Jurkat, Clone E6-1 (cell line): ENCODE results near the gene ZNF462. TPM values are rescaled to one million over a fixed set of nuclear protein-coding genes. Genes with fewer than 3 reads are reported as not detected.
"Not testable (repeated sequence)": the region's sequence is repeated elsewhere in the genome, so short reads cannot be mapped to it uniquely, and the experiment has no call there.

ENCODE experiments used
- DNase-seq: peaks from one replicate; pipeline ENCODE4 v3.0.0-alpha.2; 2011; ENCODE audit warnings: low read depth, low spot score
- H3K4me3 ChIP-seq: 2 replicates; pipeline ENCODE4 v1.5.1; 2011; ENCODE audit warnings: mild to moderate bottlenecking, low read length, control low read depth, moderate library complexity
- polyA plus RNA-seq: library from polyadenylated mRNA; unstranded; fragments of >200 nt; gene quantifications from one replicate; pipeline ENCODE4 v1.2.1, GENCODE V29; 2012; ENCODE audit warnings: missing spikeins; ENCODE audit not compliant: insufficient read length, insufficient read depth

The ZNF462 gene, protein sequence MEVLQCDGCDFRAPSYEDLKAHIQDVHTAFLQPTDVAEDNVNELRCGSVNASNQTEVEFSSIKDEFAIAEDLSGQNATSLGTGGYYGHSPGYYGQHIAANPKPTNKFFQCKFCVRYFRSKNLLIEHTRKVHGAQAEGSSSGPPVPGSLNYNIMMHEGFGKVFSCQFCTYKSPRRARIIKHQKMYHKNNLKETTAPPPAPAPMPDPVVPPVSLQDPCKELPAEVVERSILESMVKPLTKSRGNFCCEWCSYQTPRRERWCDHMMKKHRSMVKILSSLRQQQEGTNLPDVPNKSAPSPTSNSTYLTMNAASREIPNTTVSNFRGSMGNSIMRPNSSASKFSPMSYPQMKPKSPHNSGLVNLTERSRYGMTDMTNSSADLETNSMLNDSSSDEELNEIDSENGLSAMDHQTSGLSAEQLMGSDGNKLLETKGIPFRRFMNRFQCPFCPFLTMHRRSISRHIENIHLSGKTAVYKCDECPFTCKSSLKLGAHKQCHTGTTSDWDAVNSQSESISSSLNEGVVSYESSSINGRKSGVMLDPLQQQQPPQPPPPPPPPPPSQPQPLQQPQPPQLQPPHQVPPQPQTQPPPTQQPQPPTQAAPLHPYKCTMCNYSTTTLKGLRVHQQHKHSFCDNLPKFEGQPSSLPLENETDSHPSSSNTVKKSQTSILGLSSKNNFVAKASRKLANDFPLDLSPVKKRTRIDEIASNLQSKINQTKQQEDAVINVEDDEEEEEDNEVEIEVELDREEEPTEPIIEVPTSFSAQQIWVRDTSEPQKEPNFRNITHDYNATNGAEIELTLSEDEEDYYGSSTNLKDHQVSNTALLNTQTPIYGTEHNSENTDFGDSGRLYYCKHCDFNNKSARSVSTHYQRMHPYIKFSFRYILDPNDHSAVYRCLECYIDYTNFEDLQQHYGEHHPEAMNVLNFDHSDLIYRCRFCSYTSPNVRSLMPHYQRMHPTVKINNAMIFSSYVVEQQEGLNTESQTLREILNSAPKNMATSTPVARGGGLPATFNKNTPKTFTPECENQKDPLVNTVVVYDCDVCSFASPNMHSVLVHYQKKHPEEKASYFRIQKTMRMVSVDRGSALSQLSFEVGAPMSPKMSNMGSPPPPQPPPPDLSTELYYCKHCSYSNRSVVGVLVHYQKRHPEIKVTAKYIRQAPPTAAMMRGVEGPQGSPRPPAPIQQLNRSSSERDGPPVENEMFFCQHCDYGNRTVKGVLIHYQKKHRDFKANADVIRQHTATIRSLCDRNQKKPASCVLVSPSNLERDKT (N-terminal part only)
- 2.8 TPM for polyA plus RNA-seq

DNA sequence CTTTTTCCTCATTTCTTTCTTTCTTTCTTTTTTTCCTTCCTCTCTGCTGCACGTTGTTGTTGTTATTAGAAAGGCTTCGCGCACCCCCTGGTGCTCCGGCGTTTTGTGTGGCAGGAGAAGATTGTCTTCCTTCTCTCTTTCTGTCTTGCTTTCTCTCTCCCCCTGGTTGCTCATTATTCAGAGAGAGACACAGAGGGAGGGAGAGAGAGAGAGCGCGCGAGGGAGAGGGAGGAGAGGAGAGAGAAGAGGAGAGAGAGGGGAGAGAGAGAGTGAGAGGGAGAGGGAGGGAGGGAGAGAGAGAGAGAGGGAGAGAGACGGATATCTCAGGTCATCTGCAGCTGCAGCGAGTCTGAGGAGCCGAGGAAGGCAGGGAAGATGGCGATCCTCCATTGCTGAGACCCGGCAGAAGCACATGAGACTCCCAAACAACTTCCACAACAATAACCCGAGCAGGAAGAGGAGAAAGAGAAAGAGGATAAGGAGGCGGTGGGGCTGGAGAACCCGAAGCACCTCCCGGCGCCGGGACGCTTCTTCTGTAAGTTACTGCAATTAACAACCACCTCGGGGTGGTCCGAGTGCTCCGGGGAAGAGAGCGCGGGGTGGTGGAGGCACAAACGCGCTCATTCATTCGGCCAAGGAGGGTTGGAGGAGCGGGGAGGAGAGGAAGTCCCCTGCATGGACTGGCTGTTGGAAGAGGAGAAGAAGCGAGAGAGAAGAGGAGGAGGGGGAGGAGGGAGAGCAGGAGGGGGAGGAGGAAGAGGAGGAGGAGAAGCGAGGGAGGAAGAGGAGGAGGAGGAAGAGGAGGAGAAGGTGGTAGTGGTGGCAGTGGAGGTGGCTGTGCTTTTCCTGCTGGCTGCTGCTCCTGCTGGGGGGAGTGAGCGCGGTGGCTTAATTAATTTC, at the start of gene ZNF462:
TSS of gene ZNF462 (plus strand) at position 346 of the 900 bp plus-strand sequence. CDS start 60,218 bp downstream, outside the sequence.
- peak within 1 kb of the TSS; percentile 85 for H3K4me3 ChIP-seq
- peak; percentile 59 for DNase-seq

DNA sequence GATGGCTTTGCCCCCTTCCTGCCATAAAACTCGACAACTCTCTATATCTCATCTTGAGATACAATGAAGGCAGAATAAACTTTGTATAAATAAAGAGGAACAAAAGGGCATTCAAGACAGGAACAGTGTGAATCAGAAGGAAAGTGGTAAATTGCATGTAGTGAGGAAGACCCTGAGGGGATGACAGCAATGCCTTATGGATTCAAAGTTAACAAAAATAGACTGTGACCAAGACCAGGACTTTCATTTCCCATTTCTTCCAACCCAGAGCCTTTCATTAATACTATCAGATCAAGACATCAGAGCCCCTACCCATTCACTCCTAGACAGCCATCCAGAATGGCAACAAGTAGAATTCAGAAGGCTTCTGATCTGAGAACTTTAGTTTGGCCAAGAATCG, 46.4 kb upstream of the ZNF462 start:
- no peak overlapping the region for H3K4me3 ChIP-seq
- DNase-seq: no peak

DNA sequence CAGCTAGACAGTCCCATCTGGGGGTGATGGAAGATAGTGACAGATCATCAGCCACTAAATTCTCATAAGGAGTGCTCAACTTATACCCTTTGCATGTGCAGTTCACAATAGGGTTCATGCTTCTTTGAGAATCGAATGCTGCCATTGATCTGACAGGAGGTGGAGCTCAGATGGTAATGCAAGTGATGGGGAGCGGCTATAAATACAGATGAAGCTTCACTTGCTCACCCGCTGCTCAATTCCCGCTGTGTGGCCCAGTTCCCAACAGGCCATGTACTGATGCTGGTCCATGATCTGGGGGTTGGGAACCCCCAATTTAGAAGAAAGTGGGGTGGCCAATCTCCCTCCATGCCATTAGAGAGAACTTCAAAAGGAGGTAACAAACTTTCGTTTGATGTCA, 44.9 kb upstream of the ZNF462 start:
- no peak overlapping the region for H3K4me3 ChIP-seq
- no peak for DNase-seq

DNA sequence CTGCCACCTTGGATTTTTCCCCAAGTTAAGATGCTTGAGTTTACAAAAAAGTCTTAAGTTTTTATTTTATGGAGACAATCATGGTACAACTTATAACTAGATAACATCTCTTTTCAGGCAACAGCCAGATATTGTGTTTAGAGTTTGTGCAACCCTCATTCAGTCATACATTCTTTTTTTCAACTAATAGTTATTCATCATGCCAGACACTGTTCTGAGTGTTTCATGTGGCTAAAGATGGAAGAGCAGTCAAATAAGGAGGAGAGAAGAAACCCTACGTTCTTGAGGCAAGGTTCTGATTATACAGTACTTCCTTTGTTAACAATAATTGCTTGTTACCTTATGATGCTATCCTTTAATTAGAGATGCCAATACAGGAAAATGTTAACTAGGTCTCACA, 42.1 kb upstream of the ZNF462 start:
- DNase-seq: peak; percentile 9
- H3K4me3 ChIP-seq: no peak overlapping the region

DNA sequence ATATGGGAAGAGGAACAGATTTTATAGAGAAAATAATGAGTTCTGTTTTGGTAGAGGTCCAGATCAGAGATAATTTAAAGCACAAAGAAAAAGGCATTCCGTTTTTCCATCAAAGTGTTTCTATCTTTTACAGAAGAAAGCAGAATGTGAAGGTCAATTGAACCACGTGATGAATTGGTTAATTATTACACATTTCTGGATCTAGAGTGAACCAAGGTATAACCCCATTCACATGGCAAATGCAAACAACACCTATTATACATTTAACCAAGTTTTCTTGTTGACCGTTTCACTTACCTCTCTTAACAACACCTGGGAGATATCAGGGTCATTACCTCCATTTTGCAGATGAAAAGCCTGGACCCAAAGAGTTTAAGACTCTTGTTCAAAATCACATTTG, 34.9 kb upstream of the ZNF462 start:
- no peak for DNase-seq
- H3K4me3 ChIP-seq: no peak overlapping the region

DNA sequence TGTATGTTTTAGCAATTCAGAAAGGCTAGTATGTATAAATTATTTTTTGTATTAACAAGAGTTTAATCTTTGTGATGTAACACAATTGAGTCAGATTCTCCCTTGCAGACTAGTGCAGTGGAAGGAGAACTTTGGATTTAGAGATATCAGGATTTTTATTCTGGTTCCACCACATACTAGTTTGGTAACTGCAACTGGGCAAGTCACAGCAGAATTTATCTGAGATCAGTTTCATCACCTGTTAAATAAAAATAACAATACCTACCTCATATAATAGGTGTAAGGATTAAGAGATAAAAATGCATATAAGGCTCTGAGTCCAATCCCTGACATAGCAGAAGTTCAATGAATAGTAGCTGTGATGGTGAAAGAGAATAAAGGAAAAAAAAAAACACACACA, 34.0 kb upstream of the ZNF462 start:
- DNase-seq: no peak
- no peak overlapping the region for H3K4me3 ChIP-seq

DNA sequence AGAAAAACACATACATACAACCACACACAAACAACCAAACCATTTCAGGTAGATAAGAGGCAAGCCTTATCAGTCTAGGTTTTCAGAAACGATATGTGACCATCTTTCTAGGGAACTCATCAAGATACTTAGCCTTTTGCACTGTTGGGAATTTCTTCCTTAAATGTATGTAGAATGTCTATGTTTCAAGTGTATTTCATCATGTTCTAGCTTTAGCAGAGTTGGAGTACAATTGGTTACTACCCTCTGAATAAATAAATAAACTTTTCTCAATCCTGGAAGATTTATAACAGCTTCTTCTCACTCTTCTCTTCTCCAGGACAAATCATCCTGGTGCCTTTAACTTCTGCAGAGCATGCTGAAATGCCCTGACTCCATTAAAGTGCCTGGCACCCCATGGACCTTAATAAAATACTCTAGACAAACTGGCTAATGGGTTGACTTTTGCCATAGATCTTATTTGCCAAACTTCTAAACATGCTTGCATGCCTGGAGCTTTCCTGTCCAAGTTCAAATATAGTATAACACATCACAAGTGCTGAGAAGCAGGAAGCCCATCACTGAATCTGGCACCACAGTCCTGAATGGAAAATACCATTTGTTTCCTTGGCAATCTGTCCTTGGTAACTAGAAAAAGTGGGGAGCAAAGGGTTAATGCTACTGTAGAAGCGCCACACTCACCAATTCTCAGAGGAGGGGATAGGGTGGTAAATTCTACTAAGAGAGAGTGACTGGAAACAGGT, 33.1 kb upstream of the ZNF462 start:
- DNase-seq: no peak
- H3K4me3 ChIP-seq: no peak overlapping the region

DNA sequence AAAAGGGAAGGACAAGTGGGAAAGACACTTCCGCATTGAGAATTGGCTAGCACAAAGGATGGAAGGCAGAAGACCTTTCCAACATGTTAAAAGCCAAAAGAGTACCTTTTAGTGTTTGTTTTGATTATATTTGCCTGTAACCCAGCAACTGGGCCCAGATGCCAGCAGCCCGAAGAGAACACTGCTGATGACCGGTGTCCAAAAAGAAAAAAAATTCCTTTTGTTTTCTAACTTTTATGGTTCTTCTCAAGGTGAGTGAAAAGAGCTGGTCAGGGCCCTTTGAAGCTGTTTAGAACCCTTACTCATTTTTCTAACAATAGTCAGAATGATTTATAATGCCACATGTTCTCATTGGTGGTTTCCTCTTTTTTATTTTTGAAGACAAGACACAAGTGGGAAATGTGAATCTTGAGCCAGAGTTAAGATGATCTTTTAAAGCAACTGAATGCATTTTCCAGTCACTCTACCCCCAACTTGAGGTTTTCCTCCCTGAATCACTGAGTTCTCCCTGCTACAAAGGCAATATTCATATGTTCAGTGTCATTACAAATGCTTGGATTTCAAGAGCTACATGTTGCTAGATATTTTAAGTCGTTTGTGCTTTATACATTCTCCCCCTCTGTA, 32.3 kb upstream of the ZNF462 start:
- no peak for DNase-seq

DNA sequence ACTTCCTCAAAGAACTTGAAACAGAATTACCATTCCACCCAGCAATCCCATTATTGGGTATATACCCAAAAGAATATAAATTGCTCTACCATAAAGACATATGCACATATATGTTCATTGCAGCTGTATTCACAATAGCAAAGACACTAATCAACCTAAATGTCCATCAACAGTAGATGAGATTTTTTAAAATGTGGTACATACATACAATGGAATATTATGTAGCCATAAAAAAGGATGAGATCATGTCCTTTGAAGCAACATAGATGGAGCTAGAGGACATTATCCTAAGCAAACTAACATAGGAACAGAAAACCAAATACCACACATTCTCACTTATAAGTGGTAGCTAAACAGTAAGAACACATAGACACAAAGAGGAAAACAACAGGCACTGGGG, 28.1 kb upstream of the ZNF462 start:
- H3K4me3 ChIP-seq: no peak overlapping the region
- DNase-seq: no peak

More for the DNA sequence above, 32.3 kb upstream of the ZNF462 start:
- no peak overlapping the region for H3K4me3 ChIP-seq

DNA sequence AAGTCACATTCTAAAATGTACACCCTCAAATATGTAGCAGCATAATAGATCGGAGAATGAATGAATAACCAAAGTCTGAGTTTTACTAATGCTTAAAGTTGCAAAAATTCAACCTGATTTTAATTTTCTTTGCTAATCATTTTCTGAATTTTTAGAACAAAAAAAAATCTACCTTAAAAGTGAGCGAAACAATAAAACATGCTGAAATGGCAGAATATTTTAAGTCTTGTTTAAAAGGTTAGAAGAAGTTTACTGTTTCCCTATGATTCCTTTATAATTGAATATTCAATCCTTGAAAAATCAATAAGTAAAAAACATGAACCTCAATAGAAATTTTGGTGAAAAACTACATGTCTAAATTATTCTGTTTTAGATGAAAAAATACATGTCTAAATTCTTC, 27.1 kb upstream of the ZNF462 start:
- H3K4me3 ChIP-seq: no peak overlapping the region
- no peak for DNase-seq

DNA sequence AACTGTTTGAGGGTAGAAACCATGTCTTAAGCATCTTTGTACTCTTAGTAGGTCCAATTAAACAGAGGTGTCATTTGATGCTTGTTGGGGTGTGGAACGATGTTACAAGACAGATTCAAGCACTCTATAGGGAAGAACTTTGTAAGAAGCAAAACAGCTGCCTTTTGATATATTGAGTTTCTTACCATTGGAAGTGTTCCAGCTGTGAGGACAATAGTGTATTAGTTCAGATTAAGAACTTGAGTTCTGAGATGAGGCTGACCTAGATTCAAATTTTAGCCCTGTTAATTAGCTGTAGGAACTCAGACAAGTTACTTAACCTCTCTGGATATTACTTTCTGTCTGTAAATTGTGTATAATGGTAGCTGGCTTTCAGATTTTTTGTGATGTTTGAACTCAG, 19.6 kb upstream of the ZNF462 start:
- no peak overlapping the region for H3K4me3 ChIP-seq
- no peak for DNase-seq

DNA sequence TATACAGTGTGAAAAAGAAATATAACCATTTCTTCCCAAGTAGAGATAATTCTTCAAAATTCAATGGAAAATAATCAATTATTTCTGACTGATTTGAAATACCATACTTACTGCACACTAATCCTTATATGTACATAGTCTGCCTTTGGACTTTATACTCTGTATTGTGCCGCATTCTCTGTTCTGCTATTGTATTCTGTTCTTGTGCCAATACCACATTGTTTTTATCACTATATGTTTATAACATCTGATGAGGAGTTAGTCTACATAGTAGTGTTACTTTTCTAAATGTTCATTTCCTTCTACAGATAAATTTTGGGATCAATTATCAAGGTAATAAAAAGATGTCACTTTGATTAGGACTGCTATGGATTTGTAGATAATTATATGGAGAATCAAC, 16.7 kb upstream of the ZNF462 start:
- no peak overlapping the region for H3K4me3 ChIP-seq
- no peak for DNase-seq

DNA sequence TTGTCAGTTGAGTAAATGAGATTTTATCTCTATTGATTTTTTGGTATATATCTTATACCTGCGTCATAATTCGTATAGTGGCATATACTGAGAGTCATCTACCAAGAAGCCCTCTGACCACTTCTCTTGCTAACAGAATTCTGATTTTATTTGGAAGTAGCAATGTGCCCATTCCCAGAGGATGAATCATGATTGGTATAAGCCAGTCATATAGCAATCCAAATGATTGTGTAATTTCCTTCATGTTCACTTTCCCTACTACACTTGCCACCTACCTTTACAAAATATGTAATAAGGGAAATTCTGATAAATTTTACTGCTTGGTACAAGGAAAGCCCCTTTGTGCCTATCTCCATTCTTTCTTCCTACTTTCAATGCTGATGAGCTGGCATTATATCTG, 16.1 kb upstream of the ZNF462 start:
- H3K4me3 ChIP-seq: no peak overlapping the region
- DNase-seq: no peak

DNA sequence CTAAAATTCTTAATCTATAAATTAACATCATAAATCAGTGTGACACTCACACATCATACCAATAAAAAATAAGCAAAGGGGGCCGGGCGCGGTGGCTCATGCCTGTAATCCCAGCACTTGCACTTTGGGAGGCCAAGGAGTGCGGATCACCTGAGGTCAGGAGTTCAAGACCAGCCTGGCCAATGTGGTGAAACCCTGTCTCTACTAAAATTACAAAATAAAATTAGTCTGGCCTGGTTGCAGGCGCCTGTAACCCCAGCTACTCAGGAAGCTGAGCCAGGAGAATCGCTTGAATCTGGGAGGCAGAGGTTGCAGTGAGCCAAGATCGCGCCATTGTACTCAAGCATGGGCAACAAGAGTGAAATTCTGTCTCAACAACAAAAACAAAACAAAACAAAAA, 11.3 kb upstream of the ZNF462 start:
- not testable (repeated sequence) for DNase-seq, H3K4me3 ChIP-seq

DNA sequence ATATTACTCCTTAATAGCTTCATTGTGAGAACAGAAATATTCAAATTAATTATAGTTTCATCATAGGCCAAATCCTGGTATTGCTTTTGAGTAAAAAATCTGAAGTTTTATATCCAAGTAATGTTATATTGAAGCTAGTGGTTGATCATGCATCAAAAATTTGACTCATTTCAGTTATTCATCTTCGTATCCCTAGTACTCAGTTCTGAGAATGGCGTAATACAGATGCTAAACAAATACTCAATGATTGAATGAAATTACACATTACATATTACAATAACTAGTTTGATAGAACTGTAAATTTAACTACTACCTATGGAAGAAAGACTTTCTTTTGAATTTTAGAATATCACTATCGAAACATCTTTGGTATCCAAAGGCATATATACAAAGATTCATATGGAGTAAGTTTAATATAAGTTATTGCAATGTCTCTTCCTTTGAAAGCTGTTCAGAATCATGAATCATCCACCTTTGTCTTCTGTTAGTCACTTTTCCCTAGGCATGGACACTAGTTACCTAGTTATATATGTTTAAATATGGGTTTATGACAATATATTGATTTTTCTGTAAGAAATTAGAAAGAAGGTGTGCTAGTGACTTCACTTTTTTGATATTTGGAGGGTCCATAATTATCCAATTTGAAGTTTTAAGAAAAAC, 5.0 kb upstream of the ZNF462 start:
- no peak for DNase-seq
- no peak overlapping the region for H3K4me3 ChIP-seq

DNA sequence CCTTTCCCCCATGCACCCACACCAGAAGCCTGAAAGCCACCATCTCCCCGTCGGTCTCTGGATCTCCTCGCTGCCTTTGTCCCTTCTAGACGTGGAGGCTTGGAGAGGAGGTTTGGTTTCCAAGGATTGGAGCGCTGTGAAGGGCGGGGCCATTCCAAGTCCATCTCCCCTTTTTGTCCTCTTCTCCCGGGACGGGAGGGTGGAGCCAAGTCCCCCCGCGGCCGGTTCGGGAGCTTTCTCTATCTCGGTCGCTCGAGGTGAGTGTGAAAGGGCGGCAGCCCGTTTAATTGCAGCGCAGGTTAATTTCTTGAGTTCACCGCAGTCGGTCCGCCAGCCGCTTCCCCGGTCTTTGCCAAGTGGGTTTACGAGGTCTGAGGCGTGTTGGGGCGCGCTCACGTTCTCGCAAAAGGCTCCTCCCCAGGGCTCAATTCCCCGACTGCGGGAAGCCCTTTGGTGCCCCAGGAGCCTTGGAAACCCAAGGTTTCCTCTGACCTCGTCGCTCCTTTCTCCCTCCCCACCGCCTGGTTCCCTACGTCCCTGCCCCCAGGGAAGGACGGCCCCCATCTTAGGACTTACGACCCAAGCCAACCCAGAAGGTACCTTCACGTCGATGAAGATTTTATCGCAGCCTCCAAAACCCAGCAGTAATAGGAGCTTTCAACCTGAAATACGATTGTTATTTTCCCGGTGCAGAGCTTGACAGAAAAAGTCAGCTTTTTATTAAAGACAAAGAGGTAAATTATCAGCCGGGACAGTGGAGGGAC, 2.8 kb upstream of the ZNF462 start:
- H3K4me3 ChIP-seq: no peak overlapping the region
- no peak for DNase-seq
